ENCODE results near the gene RIT2. TPM values are rescaled to one million over a fixed set of nuclear protein-coding genes. Genes with fewer than 3 reads are reported as not detected.

The RIT2 gene
- total RNA-seq (not detected), polyA plus RNA-seq (under 1 TPM in 1 of 2 donors, not detected in 1; 0.12 TPM)

- Histone ChIP-seq H3K36me3 (no peaks in the 10 kb centered on the region), H3K27me3 (peaks cover 0 to 7% (median 0%) of the 10 kb centered on the region in 4 donors), H3K9me3 (no peaks in the 10 kb centered on the region), H3K4me1 (no peaks in the 10 kb centered on the region), H3K27ac (no peak within 1 kb of the TSS), H3K4me3 (no peak within 1 kb of the TSS)
- TF ChIP-seq CTCF (IDR thresholded peaks at IDR 0.05) = no peak
- intact Hi-C loops (cut with DNase I) = no loop called here
- WGBS, 2 donors = 50 to 60% methylated on average over 18 of the region's 18 CpGs
- ATAC-seq (no peak), DNase-seq (no peak), FAIRE-seq (no peak)
Measured at GRCh38 chr18:43115076-43115921, at the start of gene RIT2. TSS of gene RIT2 (minus strand) at chr18:43115685.

GRCh38 chr18:43161528-43161927 is 46.0 kb upstream of the RIT2 start:
- 37 to 66% methylated on average over 1 of the region's 1 CpG for WGBS, 2 donors
- intact Hi-C loops (cut with DNase I) = no loop called here
- FAIRE-seq (no peak), DNase-seq (no peak), ATAC-seq (no peak)
- no peak overlapping the region for H3K27ac ChIP-seq
- no peaks in the 10 kb centered on the region for H3K27me3 ChIP-seq
- H3K4me3 ChIP-seq = no peak overlapping the region
- no peaks in the 10 kb centered on the region for H3K9me3 ChIP-seq
- H3K36me3 ChIP-seq = no peaks in the 10 kb centered on the region
- H3K4me1 ChIP-seq = no peaks in the 10 kb centered on the region
- TF ChIP-seq CTCF (IDR thresholded peaks at IDR 0.05) = no peak

GRCh38 chr18:43160509-43160908 is 45.0 kb upstream of the RIT2 start:
- no peaks in the 10 kb centered on the region for H3K9me3 ChIP-seq
- DNase-seq = no peak
- ATAC-seq = no peak
- intact Hi-C loops (cut with DNase I) = no loop called here
- no peaks in the 10 kb centered on the region for H3K27me3 ChIP-seq
- H3K4me3 ChIP-seq = no peak overlapping the region
- no peaks in the 10 kb centered on the region for H3K36me3 ChIP-seq
- no peaks in the 10 kb centered on the region for H3K4me1 ChIP-seq
- TF ChIP-seq CTCF (IDR thresholded peaks at IDR 0.05) = no peak
- H3K27ac ChIP-seq = no peak overlapping the region
- WGBS, 2 donors = 27% methylated on average over 1 of the region's 1 CpG
- FAIRE-seq = no peak

GRCh38 chr18:43159926-43160325 is 44.4 kb upstream of the RIT2 start:
- no peak for TF ChIP-seq CTCF (IDR thresholded peaks at IDR 0.05)
- Histone ChIP-seq H3K36me3 (no peaks in the 10 kb centered on the region), H3K4me1 (no peaks in the 10 kb centered on the region), H3K27ac (no peak overlapping the region), H3K27me3 (no peaks in the 10 kb centered on the region), H3K4me3 (no peak overlapping the region), H3K9me3 (no peaks in the 10 kb centered on the region)
- no peak for FAIRE-seq
- ATAC-seq = no peak
- intact Hi-C loops (cut with DNase I) = no loop called here
- DNase-seq = no peak

- H3K4me3 ChIP-seq = no peak overlapping the region
- no peak overlapping the region for H3K27ac ChIP-seq
- H3K27me3 ChIP-seq = no peaks in the 10 kb centered on the region
- no peak for FAIRE-seq
- no peaks in the 10 kb centered on the region for H3K9me3 ChIP-seq
- 54 to 65% methylated on average over 5 of the region's 5 CpGs for WGBS, 2 donors
- H3K36me3 ChIP-seq = no peaks in the 10 kb centered on the region
- no peak for TF ChIP-seq CTCF (IDR thresholded peaks at IDR 0.05)
- intact Hi-C loops (cut with DNase I) = no loop called here
- no peak for ATAC-seq
- H3K4me1 ChIP-seq = no peaks in the 10 kb centered on the region
- DNase-seq = no peak
Measured at GRCh38 chr18:43159086-43159770, 43.7 kb upstream of the RIT2 start.
